Measurements from ENCODE around the gene ZSCAN1. TPM values are rescaled to one million over a fixed set of nuclear protein-coding genes. Genes with fewer than 3 reads are reported as not detected.

ZSCAN1 gene
- total RNA-seq, 2 donors from 2014 or later = 2.2 to 5.2 TPM

- 87% methylated on average over 11 of the region's 11 CpGs for WGBS
- intact Hi-C loops (cut with DNase I) = no loop called here
- TF ChIP-seq POLR2A (IDR thresholded peaks at IDR 0.05) = no peak
- TF ChIP-seq POLR2AphosphoS5 (IDR thresholded peaks at IDR 0.05) = no peak
- TF ChIP-seq, protein P1, sequence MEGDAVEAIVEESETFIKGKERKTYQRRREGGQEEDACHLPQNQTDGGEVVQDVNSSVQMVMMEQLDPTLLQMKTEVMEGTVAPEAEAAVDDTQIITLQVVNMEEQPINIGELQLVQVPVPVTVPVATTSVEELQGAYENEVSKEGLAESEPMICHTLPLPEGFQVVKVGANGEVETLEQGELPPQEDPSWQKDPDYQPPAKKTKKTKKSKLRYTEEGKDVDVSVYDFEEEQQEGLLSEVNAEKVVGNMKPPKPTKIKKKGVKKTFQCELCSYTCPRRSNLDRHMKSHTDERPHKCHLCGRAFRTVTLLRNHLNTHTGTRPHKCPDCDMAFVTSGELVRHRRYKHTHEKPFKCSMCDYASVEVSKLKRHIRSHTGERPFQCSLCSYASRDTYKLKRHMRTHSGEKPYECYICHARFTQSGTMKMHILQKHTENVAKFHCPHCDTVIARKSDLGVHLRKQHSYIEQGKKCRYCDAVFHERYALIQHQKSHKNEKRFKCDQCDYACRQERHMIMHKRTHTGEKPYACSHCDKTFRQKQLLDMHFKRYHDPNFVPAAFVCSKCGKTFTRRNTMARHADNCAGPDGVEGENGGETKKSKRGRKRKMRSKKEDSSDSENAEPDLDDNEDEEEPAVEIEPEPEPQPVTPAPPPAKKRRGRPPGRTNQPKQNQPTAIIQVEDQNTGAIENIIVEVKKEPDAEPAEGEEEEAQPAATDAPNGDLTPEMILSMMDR (IDR thresholded peaks at IDR 0.05) = no peak
- no peaks in the 10 kb centered on the region for H3K4me1 ChIP-seq (replicated peaks)
- peaks cover 0 to 9% of the 10 kb centered on the region in 2 donors for H3K36me3 ChIP-seq
- H3K27me3 ChIP-seq (replicated peaks; ENCODE audit: insufficient read depth) = no peaks in the 10 kb centered on the region
- no peak overlapping the region for H3K27ac ChIP-seq
- no peak for DNase-seq (ENCODE audit: low spot score)
- no peak overlapping the region for H3K4me3 ChIP-seq
- no peaks in the 10 kb centered on the region for H3K9me3 ChIP-seq
Measured at GRCh38 chr19:58091251-58091995, 57.6 kb downstream of the ZSCAN1 start.

- intact Hi-C loops (cut with DNase I) = no loop called here
- 94% methylated on average over 7 of the region's 7 CpGs for WGBS
- no peaks in the 10 kb centered on the region for H3K36me3 ChIP-seq
- no peaks in the 10 kb centered on the region for H3K27me3 ChIP-seq (replicated peaks; ENCODE audit: insufficient read depth)
- no peaks in the 10 kb centered on the region for H3K9me3 ChIP-seq
- TF ChIP-seq POLR2A (IDR thresholded peaks at IDR 0.05) (no peak), POLR2AphosphoS5 (IDR thresholded peaks at IDR 0.05) (no peak)
- TF ChIP-seq, protein P1 (IDR thresholded peaks at IDR 0.05) = no peak
- no peak for DNase-seq (ENCODE audit: low spot score)
- peaks cover 3% of the 10 kb centered on the region for H3K4me1 ChIP-seq (replicated peaks)
- H3K27ac ChIP-seq = no peak overlapping the region
- no peak overlapping the region for H3K4me3 ChIP-seq
Measured at GRCh38 chr19:58093071-58093470, 59.2 kb downstream of the ZSCAN1 start.

DNA sequence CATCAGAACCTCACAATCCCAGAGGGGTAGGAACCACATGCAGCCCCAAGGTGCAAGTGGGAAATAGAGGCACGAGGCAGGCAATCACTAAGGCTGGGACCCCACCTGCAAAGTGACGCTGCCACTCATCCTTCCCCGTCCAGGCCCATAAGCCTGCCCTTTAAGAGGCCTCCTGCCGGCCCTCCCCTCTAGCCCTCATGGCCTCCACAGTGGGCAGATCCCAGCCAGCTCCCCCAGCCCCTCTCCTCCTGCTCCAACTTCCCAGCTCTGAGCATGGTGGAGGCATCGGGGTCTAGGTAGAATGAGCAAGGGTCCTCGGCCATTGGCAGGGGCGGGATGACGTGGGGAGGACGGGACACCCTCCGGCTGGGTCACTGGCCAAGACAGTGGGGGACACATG is 61.5 kb downstream of the ZSCAN1 start:
- WGBS = 94% methylated on average over 10 of the region's 10 CpGs
- TF ChIP-seq POLR2AphosphoS5 (IDR thresholded peaks at IDR 0.05) (no peak), POLR2A (IDR thresholded peaks at IDR 0.05) (no peak)
- TF ChIP-seq, protein P1 (IDR thresholded peaks at IDR 0.05) = no peak
- Histone ChIP-seq H3K4me3 (no peak overlapping the region), H3K27ac (no peak overlapping the region), H3K4me1 (replicated peaks) (peaks cover 3% of the 10 kb centered on the region), H3K9me3 (no peaks in the 10 kb centered on the region), H3K27me3 (replicated peaks; ENCODE audit: insufficient read depth) (no peaks in the 10 kb centered on the region), H3K36me3 (no peaks in the 10 kb centered on the region)
- DNase-seq (ENCODE audit: low spot score) = no peak
- intact Hi-C loops (cut with DNase I) = no loop called here

DNA sequence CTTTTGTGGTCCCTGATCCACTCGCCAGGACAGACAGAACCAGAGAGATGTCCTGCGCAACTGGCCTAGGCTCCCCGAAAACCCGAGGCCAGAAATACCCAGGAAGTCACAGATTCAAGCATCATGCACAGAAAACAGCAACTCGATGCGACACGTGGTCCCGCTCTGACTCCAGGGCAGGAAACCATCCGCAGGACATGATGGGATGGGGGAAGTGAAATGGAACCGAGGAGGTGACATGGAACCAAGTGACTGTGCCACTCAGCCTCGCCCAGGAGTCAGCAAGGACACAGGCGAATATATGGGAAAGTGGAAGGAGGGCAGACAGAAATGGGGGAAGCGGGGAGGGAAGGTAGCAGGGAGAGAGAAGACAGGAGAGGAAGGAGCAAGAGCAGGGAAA is 63.1 kb downstream of the ZSCAN1 start:
- no peak overlapping the region for H3K27ac ChIP-seq
- no peaks in the 10 kb centered on the region for H3K36me3 ChIP-seq
- TF ChIP-seq POLR2AphosphoS5 (IDR thresholded peaks at IDR 0.05) (no peak), POLR2A (IDR thresholded peaks at IDR 0.05) (no peak)
- TF ChIP-seq, protein P1 (IDR thresholded peaks at IDR 0.05) = no peak
- peak overlapping the region in 1 of 2 donors; percentile 80 for H3K4me3 ChIP-seq
- H3K9me3 ChIP-seq = no peaks in the 10 kb centered on the region
- 85% methylated on average over 13 of the region's 13 CpGs for WGBS
- intact Hi-C loops (cut with DNase I) = no loop called here
- H3K27me3 ChIP-seq (replicated peaks; ENCODE audit: insufficient read depth) = no peaks in the 10 kb centered on the region
- DNase-seq (ENCODE audit: low spot score) = no peak
- peaks cover 3% of the 10 kb centered on the region for H3K4me1 ChIP-seq (replicated peaks)

DNA sequence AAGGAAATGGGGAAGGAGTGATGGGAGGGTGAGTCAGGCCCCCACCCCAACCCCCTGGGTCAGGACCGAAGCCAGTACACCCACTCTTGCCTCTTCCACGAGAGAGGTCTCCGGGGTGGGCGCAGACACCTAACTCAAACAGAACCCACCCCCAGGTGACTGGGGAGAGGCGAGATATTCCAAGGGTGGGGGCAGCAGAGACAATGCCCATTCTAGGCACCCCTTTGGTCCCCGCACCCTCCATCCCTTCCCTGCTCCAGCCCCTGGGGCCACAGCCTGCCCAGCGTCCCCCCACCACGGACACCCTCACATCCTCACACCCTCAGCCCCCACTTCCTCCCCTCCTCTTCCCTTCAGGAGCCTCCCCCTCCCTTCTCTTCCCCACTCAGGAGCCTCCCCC is 63.5 kb downstream of the ZSCAN1 start:
- 34% methylated on average over 8 of the region's 8 CpGs for WGBS
- DNase-seq (ENCODE audit: low spot score) = no peak
- Histone ChIP-seq H3K4me1 (replicated peaks) (peaks cover 3% of the 10 kb centered on the region), H3K27me3 (replicated peaks; ENCODE audit: insufficient read depth) (no peaks in the 10 kb centered on the region), H3K4me3 (peak overlapping the region; percentile 80 to 93), H3K27ac (peak overlapping the region; percentile 86 to 88), H3K9me3 (no peaks in the 10 kb centered on the region), H3K36me3 (no peaks in the 10 kb centered on the region)
- no peak for TF ChIP-seq POLR2A (IDR thresholded peaks at IDR 0.05)
- TF ChIP-seq POLR2AphosphoS5 (IDR thresholded peaks at IDR 0.05) = no peak
- TF ChIP-seq, protein P1 (IDR thresholded peaks at IDR 0.05) = no peak
- intact Hi-C loops (cut with DNase I) = no loop called here
